CD4-positive, alpha-beta T cell (primary cell): ENCODE results near the gene SRP72. TPM values are rescaled to one million over a fixed set of nuclear protein-coding genes. Genes with fewer than 3 reads are reported as not detected.

Experiments
- ATAC-seq: fragments of 200-7000 bp; cut with Tn5 transposase; one replicate; pipeline ENCODE4 v1.10.0; 2022; ENCODE audit warnings: mild to moderate bottlenecking; ENCODE audit not compliant: poor library complexity
- CTCF ChIA-PET: fragments of 350-600 bp; sonication (Branson Sonifier 250); formaldehyde crosslinking; loops from one replicate; lab custom pipeline; 2021; ENCODE audit warnings: antibody characterized with exemption, inconsistent platforms; lab: Charles Lee
- POLR2A ChIA-PET: fragments of 350-600 bp; sonication (Branson Sonifier 250); formaldehyde crosslinking; loops from one replicate; lab custom pipeline; 2021; ENCODE audit warnings: antibody characterized with exemption, inconsistent platforms; lab: Charles Lee
- DNase-seq, 14 experiments: peaks; one replicate each; pipeline ENCODE4 v3.0.0-alpha.2; 2013 to 2020; ENCODE audit warnings: mixed read lengths in 2 of 14
- H3K27ac ChIP-seq, 2 donors: one replicate each; pipeline versions ENCODE4 v1.5.1 to v1.7.0; 2013; ENCODE audit warnings: low read length in 2 of 2, low read depth in 1 of 2, mild to moderate bottlenecking in 1 of 2
- H3K27me3 ChIP-seq, 2 experiments: 1 replicate in 1 of 2; 2 replicates in 1 of 2; pipeline versions ENCODE4 v1.6.1 to v1.7.0; 2013; ENCODE audit warnings: low read length in 2 of 2, control low read depth in 1 of 2, mild to moderate bottlenecking in 1 of 2, moderate library complexity in 1 of 2; ENCODE audit not compliant: insufficient read depth in 2 of 2, control insufficient read depth in 1 of 2
- H3K36me3 ChIP-seq: one replicate; pipeline ENCODE4 v1.6.1; 2013; ENCODE audit warnings: low read length, control low read depth; ENCODE audit not compliant: insufficient read depth
- H3K4me1 ChIP-seq: one replicate; pipeline ENCODE4 v1.6.1; 2013; ENCODE audit warnings: low read length, control low read depth; ENCODE audit not compliant: insufficient read depth
- H3K4me3 ChIP-seq: one replicate; pipeline ENCODE4 v1.5.1; 2013; ENCODE audit warnings: mild to moderate bottlenecking, low read length, moderate library complexity
- H3K9me3 ChIP-seq, 2 experiments: 1 replicate in 1 of 2; 2 replicates in 1 of 2; pipeline versions ENCODE4 v1.6.1 to v1.7.0; 2013; ENCODE audit warnings: low read length in 2 of 2, mild to moderate bottlenecking in 2 of 2, control low read depth in 1 of 2, moderate library complexity in 1 of 2; ENCODE audit not compliant: control insufficient read depth in 1 of 2, insufficient read depth in 1 of 2
- H3K27ac Mint-ChIP-seq: one replicate; pipeline ENCODE4 v1.8.0; 2020; ENCODE audit warnings: mixed read lengths
- H3K27me3 Mint-ChIP-seq: one replicate; pipeline ENCODE4 v1.8.0; 2021; ENCODE audit warnings: mixed read lengths
- H3K36me3 Mint-ChIP-seq: one replicate; pipeline ENCODE4 v1.8.0; 2021; ENCODE audit warnings: low read depth, mixed read lengths
- H3K4me1 Mint-ChIP-seq: one replicate; pipeline ENCODE4 v1.8.0; 2021; ENCODE audit warnings: low read depth, mixed read lengths
- H3K4me3 Mint-ChIP-seq: one replicate; pipeline ENCODE4 v1.8.0; 2020; ENCODE audit warnings: mild to moderate bottlenecking, mixed read lengths
- H3K9me3 Mint-ChIP-seq: one replicate; pipeline ENCODE4 v1.8.0; 2020; ENCODE audit warnings: mixed read lengths
- intact Hi-C, 2 experiments: fragments of 100-400 bp; cut with DNase I in 1 of 2; cut with micrococcal nuclease in 1 of 2; formaldehyde crosslinking; loops; one replicate each; pipeline versions ENCODE4 v1.15.1 to v1.9.0; 2023 to 2025; cut with DNase I, micrococcal nuclease
- total RNA-seq, 174 experiments: library from RNA in 2 of 174; stranded (reverse) in 2 of 174; gene quantifications; one replicate each; pipeline ENCODE4 v1.2.3 and lab custom pipeline; 2021 to 2026
- TF ChIP-seq, protein P1 (sequence below): fragments of 200-600 bp; IDR thresholded peaks from one replicate; pipeline ENCODE4 v1.8.0; 2022; ENCODE audit warnings: antibody characterized with exemption, mild to moderate bottlenecking

Gene SRP72
- total RNA-seq, 2 experiments from 2014 or later, result 108 to 119 TPM

DNA sequence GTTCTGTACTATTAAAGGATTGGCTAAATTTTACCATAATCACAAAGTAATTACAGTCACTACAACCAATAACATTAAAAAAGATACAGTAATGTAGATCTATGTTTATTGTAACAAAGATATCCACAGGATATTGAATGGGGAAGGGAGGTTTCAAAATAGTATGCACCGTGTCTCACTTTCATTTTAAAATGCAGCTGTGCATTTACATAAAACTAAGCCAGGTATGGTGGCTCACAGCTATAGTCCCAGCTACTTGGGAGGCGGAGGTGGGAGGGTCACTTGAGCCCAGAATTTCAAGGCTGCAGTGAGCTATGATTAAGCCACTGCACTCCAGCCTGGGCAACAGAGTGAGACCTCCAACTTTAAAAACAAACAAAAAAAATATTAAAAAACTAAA, 8.5 kb downstream of the SRP72 start:
- Histone ChIP-seq H3K9me3 (no peaks in the 10 kb centered on the region), H3K27ac (no peak overlapping the region), H3K4me1 (no peaks in the 10 kb centered on the region), H3K36me3 (peaks cover 87% of the 10 kb centered on the region), H3K27me3 (no peaks in the 10 kb centered on the region), H3K4me3 (no peak overlapping the region)
- Mint-ChIP-seq H3K4me1 (peaks cover 5% of the 10 kb centered on the region), H3K36me3 (peaks cover 98% of the 10 kb centered on the region), H3K4me3 (no peak overlapping the region), H3K27ac (no peak overlapping the region), H3K9me3 (no peaks in the 10 kb centered on the region), H3K27me3 (no peaks in the 10 kb centered on the region)
- DNase-seq (no peak), ATAC-seq (no peak)
- TF ChIP-seq, protein P1, sequence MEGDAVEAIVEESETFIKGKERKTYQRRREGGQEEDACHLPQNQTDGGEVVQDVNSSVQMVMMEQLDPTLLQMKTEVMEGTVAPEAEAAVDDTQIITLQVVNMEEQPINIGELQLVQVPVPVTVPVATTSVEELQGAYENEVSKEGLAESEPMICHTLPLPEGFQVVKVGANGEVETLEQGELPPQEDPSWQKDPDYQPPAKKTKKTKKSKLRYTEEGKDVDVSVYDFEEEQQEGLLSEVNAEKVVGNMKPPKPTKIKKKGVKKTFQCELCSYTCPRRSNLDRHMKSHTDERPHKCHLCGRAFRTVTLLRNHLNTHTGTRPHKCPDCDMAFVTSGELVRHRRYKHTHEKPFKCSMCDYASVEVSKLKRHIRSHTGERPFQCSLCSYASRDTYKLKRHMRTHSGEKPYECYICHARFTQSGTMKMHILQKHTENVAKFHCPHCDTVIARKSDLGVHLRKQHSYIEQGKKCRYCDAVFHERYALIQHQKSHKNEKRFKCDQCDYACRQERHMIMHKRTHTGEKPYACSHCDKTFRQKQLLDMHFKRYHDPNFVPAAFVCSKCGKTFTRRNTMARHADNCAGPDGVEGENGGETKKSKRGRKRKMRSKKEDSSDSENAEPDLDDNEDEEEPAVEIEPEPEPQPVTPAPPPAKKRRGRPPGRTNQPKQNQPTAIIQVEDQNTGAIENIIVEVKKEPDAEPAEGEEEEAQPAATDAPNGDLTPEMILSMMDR, result no peak
- CTCF ChIA-PET, result no interaction called here
- intact Hi-C loops, result no loop called here
- POLR2A ChIA-PET, result no interaction called here

DNA sequence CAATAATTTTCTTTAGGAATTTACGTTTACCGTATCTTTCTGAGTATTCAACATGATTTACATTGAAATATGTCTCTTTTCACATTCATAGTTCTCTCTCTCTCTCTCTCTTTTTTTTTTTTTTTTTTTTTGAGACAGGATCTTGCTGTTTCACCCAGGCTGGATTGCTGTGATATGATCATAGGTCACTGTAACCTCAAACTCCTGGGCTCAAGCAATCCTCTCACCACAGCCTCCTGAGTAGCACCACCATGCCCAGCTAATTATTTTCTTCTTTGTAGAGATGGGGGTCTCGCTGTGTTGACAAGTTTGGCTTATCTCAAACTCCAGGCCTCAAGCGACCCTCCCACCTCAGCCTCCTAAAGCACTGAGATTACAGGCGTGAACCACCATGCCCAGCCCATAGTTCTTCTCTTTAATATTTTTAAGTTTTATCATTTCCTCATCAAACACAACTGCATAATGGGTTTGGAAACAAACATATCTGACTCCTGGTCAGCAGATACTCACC, 9.8 kb downstream of the SRP72 start:
- Histone ChIP-seq H3K27me3 (no peaks in the 10 kb centered on the region), H3K27ac (no peak overlapping the region), H3K9me3 (no peaks in the 10 kb centered on the region), H3K36me3 (peaks cover 81% of the 10 kb centered on the region), H3K4me3 (no peak overlapping the region), H3K4me1 (no peaks in the 10 kb centered on the region)
- Mint-ChIP-seq H3K27ac (no peak overlapping the region), H3K4me3 (no peak overlapping the region), H3K4me1 (no peaks in the 10 kb centered on the region), H3K9me3 (no peaks in the 10 kb centered on the region), H3K27me3 (no peaks in the 10 kb centered on the region), H3K36me3 (peaks cover 94% of the 10 kb centered on the region)
- DNase-seq, result no peak
- intact Hi-C loops, result no loop called here
- no peak for ATAC-seq
- ChIA-PET CTCF (no interaction called here), POLR2A (no interaction called here)
- TF ChIP-seq, protein P1, result no peak

DNA sequence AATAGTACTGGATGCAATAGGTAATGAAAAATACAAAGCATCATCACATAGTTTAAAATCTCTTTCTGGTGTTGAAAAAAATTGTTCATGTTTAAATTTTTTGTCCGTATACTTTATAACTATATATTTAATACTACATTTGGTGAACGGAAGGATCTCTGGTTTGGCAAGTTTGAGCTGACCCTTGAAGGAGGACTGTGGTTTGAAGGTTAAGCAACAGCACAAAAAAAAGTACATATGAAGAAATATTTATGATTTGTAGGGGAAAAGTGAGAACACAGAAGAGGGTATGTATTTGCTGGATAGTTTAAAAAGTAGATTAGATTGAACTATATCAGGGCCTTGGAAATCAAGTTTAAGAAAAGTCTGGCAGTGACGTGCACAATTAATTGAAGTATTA, 13.3 kb downstream of the SRP72 start:
- CTCF ChIA-PET, result no interaction called here
- no peaks in the 10 kb centered on the region for H3K9me3 ChIP-seq
- no peak overlapping the region for H3K27ac ChIP-seq
- TF ChIP-seq, protein P1, result no peak
- ATAC-seq (no peak), DNase-seq (no peak)
- H3K27me3 ChIP-seq, result no peaks in the 10 kb centered on the region
- intact Hi-C loops, result loop anchor here in 1 of 2 experiments (10.0 kb wide), 1 partner anchor 544 kb away; no protein-coding TSS in a partner anchor
- H3K4me1 ChIP-seq, result no peaks in the 10 kb centered on the region
- H3K4me3 ChIP-seq, result no peak overlapping the region
- no peaks in the 10 kb centered on the region for H3K27me3 Mint-ChIP-seq
- H3K36me3 Mint-ChIP-seq, result peaks cover 90% of the 10 kb centered on the region
- POLR2A ChIA-PET, result interaction anchor here (0.7 kb wide), 1 partner anchor 588 kb away, joined by 3 read pairs; no protein-coding TSS in a partner anchor
- no peak overlapping the region for H3K27ac Mint-ChIP-seq
- peaks cover 87% of the 10 kb centered on the region for H3K36me3 ChIP-seq
- no peaks in the 10 kb centered on the region for H3K9me3 Mint-ChIP-seq
- no peak overlapping the region for H3K4me3 Mint-ChIP-seq
- no peaks in the 10 kb centered on the region for H3K4me1 Mint-ChIP-seq
